ENCODE measurements around the gene ATG4B. TPM values are rescaled to one million over a fixed set of nuclear protein-coding genes. Genes with fewer than 3 reads are reported as not detected.
A peak's percentile ranks its signal among the peaks of the same experiment; 100 is the strongest.

ATG4B gene
- total and polyA plus RNA-seq, 2 of the 8 experiments (the other 6 are each of a cell fraction or from before 2014, with no cell fraction given), result 103 to 155 TPM

DNA sequence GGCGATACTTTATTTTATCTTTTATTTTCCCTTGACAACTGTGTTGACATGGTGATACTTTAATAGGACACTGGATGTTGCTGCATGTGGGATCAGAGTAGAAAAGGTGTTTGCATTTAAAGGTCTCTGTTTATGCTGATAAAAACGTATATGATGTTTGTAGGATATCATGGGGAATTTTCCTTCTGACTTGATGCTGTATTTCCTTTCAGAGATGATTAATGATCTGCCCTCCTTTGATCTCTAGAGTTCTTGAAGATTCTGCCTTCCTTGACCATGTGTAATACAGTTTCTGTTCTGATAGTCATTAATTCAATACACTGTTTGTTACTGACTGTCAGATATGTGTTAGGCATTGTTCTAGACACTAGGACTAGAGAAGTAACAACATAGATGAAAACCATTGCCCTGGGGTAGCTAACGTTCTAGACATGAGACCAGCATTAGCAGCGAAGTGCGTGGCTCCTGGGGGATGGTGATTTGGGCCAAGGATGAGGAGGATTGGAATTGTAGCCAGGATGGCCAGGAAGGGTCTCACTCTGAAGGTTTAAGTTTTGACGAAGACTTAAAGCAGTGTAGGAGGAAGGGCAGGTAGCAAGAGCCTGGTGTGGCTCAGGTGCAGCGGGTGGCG, 2.8 kb downstream of the ATG4B start:
- Histone ChIP-seq H2BK120ac (replicated peaks; ENCODE audit: low read depth, low read length) (no peak overlapping the region), H3K56ac (replicated peaks; ENCODE audit: insufficient read length, low read depth, low read length) (no peak overlapping the region), H3K23me2 (ENCODE audit: low read depth, low read length) (peaks cover 4% of the 10 kb centered on the region; the same call in 1 of the 2 replicates), H4K20me1 (replicated peaks in 1 of 2; ENCODE audit: control insufficient read depth in 1 of 2, insufficient read depth in 2 of 2, low read length in 2 of 2) (peaks cover 27 to 34% of the 10 kb centered on the region in 2 experiments), H3K27ac (ENCODE audit: low read depth, low read length) (no peak overlapping the region), H3K4me2 (ENCODE audit: insufficient read depth in 1 of 2, low read depth in 2 of 2, low read length in 2 of 2) (no peak overlapping the region; a peak in 1 of 4 replicates), H3K27me3 (replicated peaks in 1 of 4; ENCODE audit: control insufficient read depth in 3 of 4, extremely low read depth in 1 of 4, insufficient read depth in 3 of 4, low read length in 3 of 4) (no peaks in the 10 kb centered on the region), H3K9ac (replicated peaks in 1 of 4; ENCODE audit: extremely low read depth in 1 of 4, low read depth in 3 of 4, low read length in 3 of 4) (peak overlapping the region in 1 of 4 experiments; percentile 14; a peak in 1 of 7 replicates), H3K18ac (ENCODE audit: extremely low read depth, low read length) (no peak overlapping the region), H2BK20ac (ENCODE audit: low read length) (no peak overlapping the region), H3K4ac (replicated peaks; ENCODE audit: insufficient read length, low read depth, low read length) (no peak overlapping the region), H2AK5ac (ENCODE audit: low read depth, low read length) (no peak overlapping the region), H3K23ac (ENCODE audit: insufficient read length) (no peak overlapping the region), H2BK5ac (ENCODE audit: low read depth, low read length) (no peak overlapping the region), H3K36me3 (ENCODE audit: control insufficient read depth in 2 of 4, insufficient read depth in 4 of 4, low read length in 3 of 4) (peaks cover 0 to 7% (median 3%) of the 10 kb centered on the region in 4 experiments; a peak in 4 of 8 replicates), H4K8ac (ENCODE audit: extremely low read depth, insufficient read depth, low read length) (no peak overlapping the region), H3K14ac (ENCODE audit: insufficient read length) (no peak overlapping the region), H3K9me3 (ENCODE audit: insufficient read depth in 2 of 2, low read depth in 1 of 2, low read length in 1 of 2) (no peaks in the 10 kb centered on the region), H3K4me3 (ENCODE audit: extremely low read depth in 1 of 4, insufficient read depth in 2 of 4, low read depth in 3 of 4, low read length in 4 of 4) (no peak overlapping the region), H4K5ac (ENCODE audit: insufficient read length, low read depth, low read length) (no peak overlapping the region), H3K79me1 (ENCODE audit: low read depth, low read length) (peaks cover 28% of the 10 kb centered on the region), H2BK15ac (ENCODE audit: low read length) (no peak overlapping the region), H3K4me1 (replicated peaks in 1 of 4; ENCODE audit: control insufficient read depth in 3 of 4, insufficient read depth in 4 of 4, low read length in 3 of 4) (peaks cover 0 to 10% (median 6%) of the 10 kb centered on the region in 4 experiments; a peak in 6 of 7 replicates), H4K91ac (replicated peaks; ENCODE audit: insufficient read length, low read length) (no peak overlapping the region), H3K79me2 (ENCODE audit: control insufficient read depth in 1 of 2, insufficient read depth in 2 of 2, low read length in 2 of 2) (peaks cover 35 to 79% of the 10 kb centered on the region in 2 experiments), H2BK12ac (ENCODE audit: low read depth, low read length) (no peak overlapping the region), H2AFZ (ENCODE audit: low read length) (no peak overlapping the region)
- DNase-seq (ENCODE audit: low read depth in 1 of 2, low spot score in 2 of 2) (no peak), FAIRE-seq (no peak)
- CTCF ChIA-PET (ENCODE audit: partially characterized antibody), result interaction anchor here (2.5 kb wide), 1 partner anchor 19 kb away, joined by 9 read pairs; no protein-coding TSS in a partner anchor
- POLR2A ChIA-PET (ENCODE audit: partially characterized antibody), result interaction anchor here (0.9 to 1.5 kb wide), 2 partner anchors 61 to 132 kb away, joined by 3 to 4 read pairs; partner anchors contain the start of genes ING5 and STK25
- WGBS, 2 experiments (ENCODE audit: extremely low coverage in 1 of 2, insufficient coverage in 1 of 2, insufficient read length in 1 of 2, insufficient replicate concordance in 2 of 2, low coverage in 1 of 2, low lambda C conversion rate in 2 of 2, missing lambda C conversion rate in 1 of 2), result 90% methylated on average over 8 of the region's 8 CpGs; no CpG with 5 or more reads in 1 of the 2 experiments
- TF ChIP-seq SIX5 (IDR thresholded peaks at IDR 0.05; ENCODE audit: low read depth, low read length) (no peak), SP2 (IDR thresholded peaks at IDR 0.05; ENCODE audit: low read length) (no peak), TAF1 (IDR thresholded peaks at IDR 0.05; ENCODE audit: low read depth, low read length) (no peak), RXRA (IDR thresholded peaks at IDR 0.05; ENCODE audit: insufficient read depth, low read depth, low read length) (no peak), RBBP5 (IDR thresholded peaks at IDR 0.05; ENCODE audit: borderline replicate concordance, low read depth, low read length) (no peak)

Measured in H1 (cell line).